T-helper 2 cell treated with Interferon-gamma antibody and Interleukin-4, amounts not matched to agents 100 ng/mL and 5 ng/mL, for 36 hours (primary cell): ENCODE measurements around the gene PDZD2. TPM values are rescaled to one million over a fixed set of nuclear protein-coding genes. Genes with fewer than 3 reads are reported as not detected.
"Not testable (repeated sequence)": the region's sequence is repeated elsewhere in the genome, so short reads cannot be mapped to it uniquely, and the experiment has no call there.

Experiments
- intact Hi-C: fragments of 100-400 bp; cut with micrococcal nuclease; formaldehyde crosslinking; loops from one replicate; pipeline ENCODE4 v1.15.1; 2023
- total RNA-seq: library from RNA; stranded (reverse); gene quantifications from 2 replicates; pipeline ENCODE4 v1.2.3, GENCODE V29; 2022

Gene PDZD2
- total RNA-seq, 1 donor from 2014 or later, result not detected

GRCh38 chr5:31768046-31768445 lies 129.1 kb downstream of the PDZD2 start:
- intact Hi-C loops, result no loop called here

GRCh38 chr5:31768784-31769183 lies 129.9 kb downstream of the PDZD2 start:
- intact Hi-C loops, result no loop called here

- intact Hi-C loops, result no loop called here
These were observed 130.6 kb downstream of the PDZD2 start for GRCh38 chr5:31769530-31769929.

- intact Hi-C loops, result no loop called here
These were observed 131.3 kb downstream of the PDZD2 start for GRCh38 chr5:31770132-31770720.

- intact Hi-C loops, result no loop called here
These were observed 132.1 kb downstream of the PDZD2 start for GRCh38 chr5:31770998-31771397.

GRCh38 chr5:31771500-31771899 lies 132.6 kb downstream of the PDZD2 start:
- intact Hi-C loops, result no loop called here

- intact Hi-C loops, result not testable (repeated sequence)
These were observed 137.4 kb downstream of the PDZD2 start for GRCh38 chr5:31776294-31776693.

- intact Hi-C loops, result no loop called here
These were observed 138.2 kb downstream of the PDZD2 start for GRCh38 chr5:31776976-31777651.

GRCh38 chr5:31781772-31782171 lies 142.8 kb downstream of the PDZD2 start:
- intact Hi-C loops, result no loop called here

- intact Hi-C loops, result no loop called here
These were observed 144.2 kb downstream of the PDZD2 start for GRCh38 chr5:31783086-31783645.

- intact Hi-C loops, result no loop called here
These were observed 144.8 kb downstream of the PDZD2 start for GRCh38 chr5:31783731-31784130.

GRCh38 chr5:31786090-31786631 lies 147.2 kb downstream of the PDZD2 start:
- intact Hi-C loops, result no loop called here

- intact Hi-C loops, result no loop called here
These were observed 155.1 kb downstream of the PDZD2 start for GRCh38 chr5:31794009-31794408.

- intact Hi-C loops, result no loop called here
These were observed 159.2 kb downstream of the PDZD2 start for GRCh38 chr5:31798168-31798567.

- intact Hi-C loops, result no loop called here
These were observed 161.4 kb downstream of the PDZD2 start for GRCh38 chr5:31800351-31800750.

- intact Hi-C loops, result loop anchor here (5.0 kb wide), 1 partner anchor 224 kb away; no protein-coding TSS in a partner anchor
These were observed 167.0 kb downstream of the PDZD2 start for GRCh38 chr5:31805785-31806400.

- intact Hi-C loops, result loop anchor here (5.0 kb wide), 1 partner anchor 224 kb away; no protein-coding TSS in a partner anchor
These were observed 167.6 kb downstream of the PDZD2 start for GRCh38 chr5:31806561-31806960.

GRCh38 chr5:31807789-31808540 lies 169.0 kb downstream of the PDZD2 start:
- intact Hi-C loops, result loop anchor here (5.0 kb wide), 1 partner anchor 226 kb away; no protein-coding TSS in a partner anchor

- intact Hi-C loops, result loop anchor here (5.0 kb wide), 1 partner anchor 227 kb away; no protein-coding TSS in a partner anchor
These were observed 170.3 kb downstream of the PDZD2 start for GRCh38 chr5:31809050-31809870.

- intact Hi-C loops, result no loop called here
These were observed 172.3 kb downstream of the PDZD2 start for GRCh38 chr5:31811210-31811609.
